HepG2 (cell line): ENCODE data around the gene GPR62. TPM values are rescaled to one million over a fixed set of nuclear protein-coding genes. Genes with fewer than 3 reads are reported as not detected.

Experiments
- ZNF318 ChIP-seq: sonication (generic); formaldehyde crosslinking; IDR thresholded peaks from 2 replicates; pipeline ENCODE4 v1.4.0; 2020; ENCODE audit warnings: mild to moderate bottlenecking, missing genetic modification reagents
- ZNF484 ChIP-seq: sonication (generic); formaldehyde crosslinking; IDR thresholded peaks from 2 replicates; pipeline ENCODE4 v1.5.1; 2020; ENCODE audit warnings: mild to moderate bottlenecking, low read depth, missing genetic modification reagents, borderline replicate concordance
- ZNF75D ChIP-seq: sonication (generic); formaldehyde crosslinking; IDR thresholded peaks from 2 replicates; pipeline ENCODE4 v1.8.1; 2023; ENCODE audit warnings: missing genetic modification reagents, mild to moderate bottlenecking, borderline replicate concordance
- polyA plus RNA-seq, 8 experiments: library from polyadenylated mRNA; depleted of rRNA in 3 of 8; stranded (reverse) in 7 of 8; unstranded in 1 of 8; fragments of >200 nt; fragmentation: Illumina TruSeq in 4 of 8; extraction: Trizol in 4 of 8; gene quantifications; 2 replicates each; pipeline versions ENCODE4 v1.2.1 to v1.2.3, GENCODE V29; 2011 to 2016; ENCODE audit warnings: low read depth in 4 of 8, missing spikeins in 1 of 8, mixed read lengths in 1 of 8; ENCODE audit not compliant: insufficient read depth in 1 of 8
- total RNA-seq, 5 experiments: library from RNA; depleted of rRNA; stranded (reverse); fragments of >200 nt; fragmentation: Illumina TruSeq; extraction: Trizol; gene quantifications; 2 replicates each; pipeline ENCODE4 v1.2.3, GENCODE V29; 2016; ENCODE audit warnings: low read depth in 1 of 5

The GPR62 gene
- total and polyA plus RNA-seq, 2 of the 13 experiments (the other 11 are each of a cell fraction or from before 2014, with no cell fraction given), result not detected

DNA sequence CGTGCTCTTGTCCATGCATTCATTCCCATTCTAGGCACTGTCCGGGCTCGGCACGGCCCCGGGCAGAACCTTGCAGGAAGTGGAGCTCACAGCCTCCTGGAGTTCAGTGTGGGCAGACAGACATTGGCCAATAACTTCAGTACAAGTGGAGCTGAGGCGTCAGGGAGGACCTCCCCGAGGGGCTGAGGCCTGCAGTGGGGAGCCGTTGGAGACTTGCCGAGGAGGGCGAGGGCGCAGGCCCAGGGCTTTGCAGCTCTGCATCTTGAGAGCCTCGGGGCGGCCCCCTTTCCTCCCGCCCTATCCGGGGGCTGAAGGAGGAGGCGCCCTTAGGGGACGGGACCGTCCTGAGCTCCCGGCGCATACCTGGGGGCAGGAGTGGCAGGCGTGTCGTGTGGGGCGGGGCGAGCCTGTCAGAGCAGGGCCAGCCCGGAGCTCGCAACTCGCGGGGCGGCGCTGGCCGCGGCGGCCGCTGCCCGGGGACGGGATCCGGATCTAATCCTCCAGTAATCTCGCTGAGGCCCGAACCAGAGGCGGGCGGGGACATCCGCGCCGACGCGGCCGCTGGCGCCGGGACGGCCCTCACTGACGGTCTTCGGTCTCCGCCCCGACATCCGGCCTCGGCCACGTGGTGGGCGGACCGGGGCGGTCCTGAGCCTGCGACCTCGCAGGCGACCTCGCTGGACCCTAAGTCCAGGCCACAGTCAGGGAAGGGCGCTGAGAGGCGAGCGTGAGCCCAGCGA is 27.8 kb downstream of the GPR62 start, which contains the start of gene ACY1 (continued):
- TF ChIP-seq ZNF318 (CRISPR knock-in tag) (peak; percentile 70; the same call in 1 of the 2 replicates), ZNF75D (CRISPR knock-in tag) (no peak), ZNF484 (CRISPR knock-in tag) (peak; percentile 8; the same call in 1 of the 2 replicates)
